Stimulated activated CD4-positive, alpha-beta T cell treated with anti-CD3 and anti-CD28 coated beads, Interleukin-2, amount 100 ng/mL, for 24 hours (primary cell): ENCODE results near the gene GH2.

Experiments
- DNase-seq, 2 donors: peaks; one replicate each; pipeline ENCODE4 v3.0.0-alpha.2; 2020

The GH2 gene

GRCh38 chr17:63840591-63841349 lies 41.0 kb downstream of the GH2 start:
- no peak for DNase-seq

GRCh38 chr17:63838631-63839171 lies 43.0 kb downstream of the GH2 start:
- DNase-seq = no peak

DNA sequence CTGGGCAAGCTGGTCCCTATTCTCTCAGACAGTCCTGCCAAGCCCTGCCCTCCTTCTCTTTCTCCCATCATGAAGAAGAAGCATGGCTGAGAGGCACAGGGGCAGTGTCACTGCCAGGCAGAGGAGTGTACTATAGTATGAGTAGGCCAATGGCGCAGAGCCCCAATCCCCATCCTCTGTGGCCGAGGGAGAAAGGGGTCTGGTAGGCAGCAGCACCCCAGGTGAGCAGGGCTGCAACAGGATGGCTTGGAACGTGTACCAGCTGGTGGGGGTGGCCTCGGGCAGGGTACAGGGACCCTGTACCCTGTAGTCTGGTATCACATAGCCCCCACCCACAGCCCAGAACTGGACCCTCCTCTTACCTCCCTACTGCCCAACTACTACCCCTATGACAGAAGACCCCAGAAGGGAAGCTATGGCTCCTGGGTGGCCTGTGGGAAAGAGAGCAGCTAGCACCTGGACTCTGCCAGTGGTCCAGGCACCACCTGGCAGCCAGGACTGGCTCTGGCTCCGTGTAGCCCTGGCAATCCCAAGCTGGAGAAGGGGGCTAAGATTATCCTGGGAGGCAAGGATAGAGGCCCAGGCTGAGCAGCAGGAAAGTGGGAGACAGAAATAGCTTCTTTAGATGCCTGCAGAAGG lies 43.7 kb downstream of the GH2 start:
- DNase-seq = no peak

- no peak for DNase-seq
Observed at GRCh38 chr17:63837480-63837879, 44.3 kb downstream of the GH2 start.

DNA sequence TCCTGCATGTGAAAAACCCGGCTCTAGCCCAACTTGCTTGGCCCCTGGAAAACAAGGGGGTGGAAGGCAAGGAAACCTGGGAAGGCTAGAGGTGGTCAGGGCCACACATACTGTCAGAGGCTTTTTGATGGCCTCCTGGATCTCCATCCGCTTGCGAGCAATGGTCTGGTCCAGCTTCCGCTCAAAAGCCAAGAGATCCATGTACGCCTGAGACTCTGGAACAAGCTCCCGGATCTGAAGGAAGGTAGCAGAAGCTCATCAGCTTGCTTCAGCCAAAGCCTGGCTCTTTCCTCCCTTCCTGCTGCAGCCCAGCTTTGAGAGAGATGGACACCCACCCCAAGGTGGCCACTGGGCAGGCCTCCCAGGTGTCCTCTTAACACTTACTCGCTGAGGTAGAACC lies 44.9 kb downstream of the GH2 start:
- DNase-seq = no peak

DNA sequence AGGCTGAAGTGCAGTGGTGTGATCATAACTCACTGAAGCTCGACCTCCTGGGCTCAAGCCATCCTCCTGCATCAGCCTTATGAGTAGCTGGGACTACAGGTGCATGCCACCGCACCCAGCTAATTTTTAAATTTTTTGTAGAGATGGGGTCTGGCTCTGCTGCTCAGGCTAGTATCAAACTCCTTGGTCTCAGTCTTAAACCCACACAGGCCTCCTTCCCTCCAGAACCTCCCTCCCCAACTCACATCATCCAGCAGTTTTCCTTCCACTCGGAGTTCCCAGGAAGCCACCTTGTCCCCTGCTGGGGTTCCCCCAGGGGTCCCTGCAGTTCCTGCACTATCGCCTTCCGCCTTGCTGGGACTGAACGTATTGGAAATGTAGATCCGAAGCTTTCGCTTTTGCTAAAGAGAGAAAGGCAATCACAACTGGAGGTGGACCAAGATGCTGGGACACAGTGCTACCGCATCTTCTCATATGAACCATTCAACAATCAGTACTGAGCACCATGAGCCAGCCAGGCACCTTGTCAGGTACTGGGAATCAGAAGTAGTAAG lies 46.5 kb downstream of the GH2 start:
- no peak for DNase-seq

- DNase-seq = peak; percentile 47 to 75
Observed at GRCh38 chr17:63834431-63835166, 47.1 kb downstream of the GH2 start.

DNA sequence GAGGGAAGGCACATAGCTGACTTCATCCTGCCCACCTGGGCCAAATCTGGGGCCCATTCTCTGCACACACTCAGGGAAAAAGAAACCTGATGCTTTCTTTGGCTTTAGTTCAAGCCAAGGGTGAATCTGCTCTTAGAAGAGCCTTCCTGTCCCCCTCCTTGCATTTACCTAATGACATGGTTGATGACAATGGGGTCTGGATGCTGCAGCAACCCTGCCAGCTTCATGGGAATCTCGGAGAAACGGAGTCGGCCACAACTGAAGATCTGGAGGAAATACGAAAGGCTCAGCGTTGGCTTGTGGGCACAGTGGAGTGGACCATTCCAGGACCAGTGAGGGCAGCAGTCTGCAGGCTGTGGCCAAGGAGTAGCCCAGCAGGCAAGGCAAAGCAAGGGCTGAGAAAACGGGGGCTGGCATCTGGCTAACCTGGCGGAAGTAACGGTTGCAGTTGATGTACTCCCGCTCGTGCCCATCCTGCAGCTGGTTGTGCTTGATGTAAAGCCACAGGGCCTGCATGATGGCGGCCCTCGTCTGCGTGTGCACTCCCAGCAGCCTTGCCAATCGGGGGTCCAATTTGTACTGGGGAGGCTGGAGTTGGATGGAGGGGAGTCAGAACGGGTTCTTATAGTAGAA lies 47.9 kb downstream of the GH2 start:
- DNase-seq = no peak

DNA sequence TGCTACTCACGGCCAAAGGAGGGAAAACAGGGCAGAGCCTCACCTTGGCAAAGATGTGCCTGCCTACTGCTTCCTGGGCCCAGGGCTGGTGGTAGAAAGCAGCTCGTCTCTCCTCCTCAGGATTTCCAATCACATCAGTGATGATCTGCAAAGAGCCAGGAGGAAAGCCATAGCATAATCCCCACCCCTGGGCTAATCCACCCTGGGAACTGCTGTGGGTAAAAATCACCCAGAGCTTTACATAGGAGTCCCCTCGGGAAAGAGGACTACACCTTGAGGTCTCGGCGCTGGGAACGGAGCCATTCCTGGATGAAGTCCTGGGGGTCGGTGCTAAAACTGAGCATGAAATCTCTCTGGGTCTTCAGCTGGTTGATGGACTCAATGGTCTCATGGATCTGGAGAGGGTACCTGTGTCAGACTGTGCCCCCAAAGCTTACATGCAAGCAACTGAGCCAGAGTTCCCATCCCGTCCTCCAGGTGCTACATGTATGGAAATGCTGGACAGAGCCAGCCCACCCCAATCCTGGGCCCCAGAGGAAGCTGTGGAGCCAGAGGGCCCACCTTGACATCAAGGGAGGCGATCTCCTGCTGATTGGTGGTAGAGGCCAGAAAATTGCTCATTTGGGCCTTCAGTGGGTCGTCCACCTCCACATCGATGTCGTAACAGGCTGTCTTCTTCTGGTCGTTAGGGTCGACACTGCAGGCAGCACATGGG lies 48.6 kb downstream of the GH2 start:
- DNase-seq = no peak

DNA sequence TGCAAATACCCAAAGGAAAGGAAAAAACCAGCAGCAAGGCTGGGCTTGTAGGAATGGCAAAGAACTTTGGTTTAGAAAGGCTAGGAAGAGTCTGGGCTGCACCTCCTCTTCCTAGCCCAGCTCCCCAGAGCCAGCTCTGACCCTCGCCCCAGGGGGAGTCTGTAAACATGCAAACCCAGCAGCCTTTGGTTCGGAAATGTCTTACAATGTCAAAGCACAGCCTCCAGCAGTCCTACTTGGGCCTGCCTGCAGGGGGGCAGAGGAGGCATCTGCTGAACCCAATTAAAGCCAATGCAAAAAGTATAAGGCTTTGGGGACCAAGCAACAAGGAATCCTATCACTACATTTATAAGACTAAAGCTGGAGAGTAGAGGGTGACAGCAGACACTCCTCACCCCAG lies 49.3 kb downstream of the GH2 start:
- DNase-seq = no peak

GRCh38 chr17:63832014-63832413 lies 49.7 kb downstream of the GH2 start:
- DNase-seq = no peak

GRCh38 chr17:63831505-63831904 lies 50.2 kb downstream of the GH2 start:
- DNase-seq = no peak

DNA sequence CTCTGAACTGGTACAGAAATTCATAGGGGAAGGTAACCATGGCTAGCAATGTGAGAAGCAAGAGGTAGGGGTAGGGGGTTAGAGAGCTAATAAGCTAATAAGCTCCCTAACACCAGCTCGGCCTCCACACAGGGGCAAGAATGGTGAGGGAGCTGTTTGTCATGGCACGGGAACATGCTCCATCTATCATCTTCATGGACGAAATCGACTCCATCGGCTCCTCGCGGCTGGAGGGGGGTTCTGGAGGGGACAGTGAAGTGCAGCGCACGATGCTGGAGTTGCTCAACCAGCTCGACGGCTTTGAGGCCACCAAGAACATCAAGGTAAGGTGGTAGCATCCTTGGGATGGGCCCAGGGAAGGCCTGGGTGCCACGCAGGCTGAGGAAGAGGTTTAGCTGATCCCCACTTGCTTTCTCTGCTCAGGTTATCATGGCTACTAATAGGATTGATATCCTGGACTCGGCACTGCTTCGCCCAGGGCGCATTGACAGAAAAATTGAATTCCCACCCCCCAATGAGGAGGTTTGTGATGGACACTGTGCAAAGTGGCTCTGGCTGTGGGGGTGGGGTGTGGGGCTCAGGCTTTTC lies 50.7 kb downstream of the GH2 start:
- DNase-seq = no peak

GRCh38 chr17:63830278-63830677 lies 51.5 kb downstream of the GH2 start:
- DNase-seq = no peak
